Astrocyte (in vitro differentiated cells and primary cell): ENCODE measurements around the gene CPED1. TPM values are rescaled to one million over a fixed set of nuclear protein-coding genes. Genes with fewer than 3 reads are reported as not detected.

Experiments
- DNase-seq: peaks from one replicate; pipeline ENCODE4 v3.0.0-alpha.2; 2010; ENCODE audit warnings: low read depth
- FAIRE-seq: peaks from 2 replicates; lab custom pipeline; 2011; peaks lifted over from hg19 to GRCh38; lab: Jason Lieb, UNC
- H2AFZ ChIP-seq: 2 replicates; pipeline ENCODE4 v1.6.0; 2012; ENCODE audit warnings: low read depth, low read length, inconsistent platforms
- H3K27ac ChIP-seq: 2 replicates; pipeline ENCODE4 v1.5.1; 2011; ENCODE audit warnings: low read depth, low read length, inconsistent platforms
- H3K27me3 ChIP-seq: 2 replicates; pipeline ENCODE4 v1.6.0; 2011; ENCODE audit warnings: low read length, inconsistent platforms; ENCODE audit not compliant: insufficient read depth
- H3K36me3 ChIP-seq: 2 replicates; pipeline ENCODE4 v1.5.1; 2011; ENCODE audit warnings: low read length, inconsistent platforms; ENCODE audit not compliant: insufficient read depth
- H3K4me1 ChIP-seq: 2 replicates; pipeline ENCODE4 v1.5.1; 2011; ENCODE audit warnings: low read length, inconsistent platforms; ENCODE audit not compliant: insufficient read depth
- H3K4me2 ChIP-seq: 2 replicates; pipeline ENCODE4 v1.6.0; 2012; ENCODE audit warnings: low read length, inconsistent platforms
- H3K4me3 ChIP-seq: 2 replicates; pipeline ENCODE4 v1.5.1; 2011; ENCODE audit warnings: low read depth, mild to moderate bottlenecking, low read length, inconsistent platforms; ENCODE audit not compliant: insufficient read depth
- H3K79me2 ChIP-seq: 2 replicates; pipeline ENCODE4 v1.6.0; 2012; ENCODE audit warnings: mild to moderate bottlenecking, low read length, inconsistent platforms; ENCODE audit not compliant: insufficient read depth
- H3K9ac ChIP-seq: 2 replicates; pipeline ENCODE4 v1.6.0; 2012; ENCODE audit warnings: mild to moderate bottlenecking, low read length, inconsistent platforms
- H3K9me3 ChIP-seq: 2 replicates; pipeline ENCODE4 v1.5.1; 2012; ENCODE audit warnings: low read depth, mild to moderate bottlenecking, low read length, inconsistent platforms; ENCODE audit not compliant: insufficient read depth
- H4K20me1 ChIP-seq: 2 replicates; pipeline ENCODE4 v1.6.0; 2012; ENCODE audit warnings: low read length, inconsistent platforms; ENCODE audit not compliant: insufficient read depth
- H3K27ac Mint-ChIP-seq: one replicate; pipeline ENCODE4 v1.8.0; 2021; ENCODE audit warnings: mild to moderate bottlenecking, mixed read lengths; ENCODE audit not compliant: unreplicated experiment
- H3K27me3 Mint-ChIP-seq: one replicate; pipeline ENCODE4 v1.8.0; 2021; ENCODE audit warnings: low read depth, mixed read lengths; ENCODE audit not compliant: unreplicated experiment
- H3K36me3 Mint-ChIP-seq: one replicate; pipeline ENCODE4 v1.8.0; 2021; ENCODE audit warnings: low read depth, mixed read lengths; ENCODE audit not compliant: unreplicated experiment
- H3K4me1 Mint-ChIP-seq: one replicate; pipeline ENCODE4 v1.8.0; 2021; ENCODE audit warnings: low read depth, mixed read lengths; ENCODE audit not compliant: unreplicated experiment
- H3K4me3 Mint-ChIP-seq: one replicate; pipeline ENCODE4 v1.8.0; 2021; ENCODE audit warnings: mild to moderate bottlenecking, moderate library complexity, mixed read lengths; ENCODE audit not compliant: unreplicated experiment
- H3K9me3 Mint-ChIP-seq: one replicate; pipeline ENCODE4 v1.8.0; 2021; ENCODE audit warnings: mild to moderate bottlenecking, mixed read lengths; ENCODE audit not compliant: unreplicated experiment
- EZH2 ChIP-seq: IDR thresholded peaks from 2 replicates; pipeline ENCODE4 v1.6.1; 2012; ENCODE audit warnings: mild to moderate bottlenecking, low read length, inconsistent platforms; ENCODE audit not compliant: insufficient read depth
- total RNA-seq: library from RNA; stranded (reverse); gene quantifications from 2 replicates; pipeline ENCODE4 v1.2.1, GENCODE V29; 2021
- TF ChIP-seq, protein P1 (sequence below): IDR thresholded peaks from 2 replicates; pipeline ENCODE4 v1.5.1; 2011; ENCODE audit warnings: low read depth, mild to moderate bottlenecking, inconsistent platforms, low read length, moderate library complexity; ENCODE audit not compliant: insufficient read depth

Gene CPED1
- total RNA-seq, 1 donor from 2014 or later, result 6.1 TPM

DNA sequence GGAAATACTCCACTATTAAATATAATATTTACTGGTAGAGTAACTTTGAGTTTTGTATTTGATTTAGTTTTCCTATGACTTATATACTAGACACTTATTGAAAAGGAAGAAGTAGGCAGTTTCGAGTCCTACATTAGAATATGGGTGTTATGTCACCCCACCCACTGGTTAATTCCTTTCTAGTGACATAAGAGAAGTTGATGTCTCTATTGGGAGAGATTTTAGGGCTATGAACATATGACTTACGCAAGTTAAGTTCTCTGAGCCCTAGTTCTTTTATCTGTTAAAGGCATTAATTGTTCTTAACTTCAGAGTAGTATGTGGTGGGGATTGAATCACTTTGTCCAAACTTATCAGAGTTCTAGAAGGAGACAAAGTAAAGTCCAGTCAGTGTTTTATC lies 30.5 kb downstream of the CPED1 start:
- Mint-ChIP-seq H3K27me3 (no peaks in the 10 kb centered on the region), H3K4me3 (peak overlapping the region; percentile 5), H3K9me3 (no peaks in the 10 kb centered on the region), H3K4me1 (peaks cover 45% of the 10 kb centered on the region), H3K27ac (peak overlapping the region; percentile 92), H3K36me3 (no peaks in the 10 kb centered on the region)
- peak overlapping the region; percentile 24 for H3K4me2 ChIP-seq
- peak; percentile 76 for FAIRE-seq
- H3K27ac ChIP-seq, result peak overlapping the region; percentile 29
- DNase-seq, result peak; percentile 78
- TF ChIP-seq, protein P1, sequence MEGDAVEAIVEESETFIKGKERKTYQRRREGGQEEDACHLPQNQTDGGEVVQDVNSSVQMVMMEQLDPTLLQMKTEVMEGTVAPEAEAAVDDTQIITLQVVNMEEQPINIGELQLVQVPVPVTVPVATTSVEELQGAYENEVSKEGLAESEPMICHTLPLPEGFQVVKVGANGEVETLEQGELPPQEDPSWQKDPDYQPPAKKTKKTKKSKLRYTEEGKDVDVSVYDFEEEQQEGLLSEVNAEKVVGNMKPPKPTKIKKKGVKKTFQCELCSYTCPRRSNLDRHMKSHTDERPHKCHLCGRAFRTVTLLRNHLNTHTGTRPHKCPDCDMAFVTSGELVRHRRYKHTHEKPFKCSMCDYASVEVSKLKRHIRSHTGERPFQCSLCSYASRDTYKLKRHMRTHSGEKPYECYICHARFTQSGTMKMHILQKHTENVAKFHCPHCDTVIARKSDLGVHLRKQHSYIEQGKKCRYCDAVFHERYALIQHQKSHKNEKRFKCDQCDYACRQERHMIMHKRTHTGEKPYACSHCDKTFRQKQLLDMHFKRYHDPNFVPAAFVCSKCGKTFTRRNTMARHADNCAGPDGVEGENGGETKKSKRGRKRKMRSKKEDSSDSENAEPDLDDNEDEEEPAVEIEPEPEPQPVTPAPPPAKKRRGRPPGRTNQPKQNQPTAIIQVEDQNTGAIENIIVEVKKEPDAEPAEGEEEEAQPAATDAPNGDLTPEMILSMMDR, result no peak
- no peak for TF ChIP-seq EZH2
- no peak overlapping the region for H3K4me3 ChIP-seq
- H3K36me3 ChIP-seq, result no peaks in the 10 kb centered on the region
- no peak overlapping the region for H3K9ac ChIP-seq
- H3K4me1 ChIP-seq, result peaks cover 5% of the 10 kb centered on the region
- H3K79me2 ChIP-seq, result no peaks in the 10 kb centered on the region
- no peak overlapping the region for H2AFZ ChIP-seq
- no peaks in the 10 kb centered on the region for H4K20me1 ChIP-seq
- no peaks in the 10 kb centered on the region for H3K9me3 ChIP-seq
- H3K27me3 ChIP-seq, result no peaks in the 10 kb centered on the region

GRCh38 chr7:121020249-121020988 lies 31.9 kb downstream of the CPED1 start:
- peak overlapping the region; percentile 43 for H3K4me2 ChIP-seq
- no peaks in the 10 kb centered on the region for H3K9me3 Mint-ChIP-seq
- FAIRE-seq (no peak), DNase-seq (peak; percentile 59)
- peaks cover under 1% of the 10 kb centered on the region for H3K36me3 Mint-ChIP-seq
- no peaks in the 10 kb centered on the region for H3K79me2 ChIP-seq
- TF ChIP-seq, protein P1, result no peak
- no peak for TF ChIP-seq EZH2
- H3K27ac Mint-ChIP-seq, result peak overlapping the region; percentile 43
- H4K20me1 ChIP-seq, result no peaks in the 10 kb centered on the region
- no peak overlapping the region for H3K4me3 ChIP-seq
- no peak overlapping the region for H3K4me3 Mint-ChIP-seq
- no peak overlapping the region for H3K9ac ChIP-seq
- no peak overlapping the region for H2AFZ ChIP-seq
- no peaks in the 10 kb centered on the region for H3K27me3 Mint-ChIP-seq
- H3K4me1 Mint-ChIP-seq, result peaks cover 42% of the 10 kb centered on the region
- no peaks in the 10 kb centered on the region for H3K27me3 ChIP-seq
- H3K27ac ChIP-seq, result peak overlapping the region; percentile 28
- H3K9me3 ChIP-seq, result no peaks in the 10 kb centered on the region
- H3K36me3 ChIP-seq, result no peaks in the 10 kb centered on the region
- H3K4me1 ChIP-seq, result peaks cover 5% of the 10 kb centered on the region
